ENCODE measurements around the gene SHLD1.
"Not testable (repeated sequence)": the region's sequence is repeated elsewhere in the genome, so short reads cannot be mapped to it uniquely, and the experiment has no call there.

The SHLD1 gene

DNA sequence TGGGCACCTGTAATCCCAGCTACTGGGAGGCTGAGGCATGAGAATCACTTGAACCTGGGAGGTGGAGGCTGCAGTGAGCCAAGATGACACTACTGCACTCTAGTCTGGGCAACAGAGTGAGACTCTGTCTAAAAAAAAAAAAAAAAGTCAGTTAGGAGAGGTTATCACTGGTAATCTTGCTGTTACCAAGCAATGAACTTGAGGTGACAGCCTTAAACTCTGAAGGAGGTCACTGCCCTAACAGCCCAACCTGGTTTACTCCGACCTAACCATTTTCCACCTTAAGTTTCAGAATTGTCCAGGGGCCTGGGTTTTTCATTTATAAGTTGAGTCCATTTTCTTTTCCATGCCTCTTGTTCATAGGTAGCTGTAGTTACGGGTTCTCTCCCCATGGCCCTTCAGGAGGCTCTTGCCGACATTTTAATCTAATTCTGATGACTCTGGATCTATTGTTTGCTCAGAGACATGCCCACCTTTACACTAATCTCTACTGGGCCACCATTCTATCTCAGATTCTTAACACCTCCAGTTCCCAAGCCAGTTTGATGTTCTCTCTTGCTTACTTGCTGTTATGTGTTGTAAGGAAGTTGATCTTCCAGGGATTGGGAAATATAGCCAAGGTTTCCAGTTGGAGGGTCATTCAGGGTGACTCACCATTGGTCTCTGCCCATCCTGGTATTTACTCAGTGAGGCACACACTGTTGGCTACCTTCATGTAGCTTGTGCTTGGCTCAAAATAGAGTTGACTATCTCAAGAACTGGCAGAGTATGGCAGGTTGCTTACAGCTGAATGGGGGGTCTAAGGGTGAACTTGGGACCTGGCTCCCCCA, 29.1 kb downstream of the SHLD1 start:
- H3K9me3 Mint-ChIP-seq = no peaks in the 10 kb centered on the region
- H3K4me1 Mint-ChIP-seq (ENCODE audit: low read depth) = peaks cover 7% of the 10 kb centered on the region
- H3K27me3 Mint-ChIP-seq = no peaks in the 10 kb centered on the region
- H3K36me3 Mint-ChIP-seq (ENCODE audit: low read depth) = peaks cover 34% of the 10 kb centered on the region
- intact Hi-C loops (cut with micrococcal nuclease) = loop anchor here (5.0 kb wide), 1 partner anchor 187 kb away; no protein-coding TSS in a partner anchor
- H3K4me3 Mint-ChIP-seq = no peak overlapping the region
- no peak overlapping the region for H3K27ac Mint-ChIP-seq

DNA sequence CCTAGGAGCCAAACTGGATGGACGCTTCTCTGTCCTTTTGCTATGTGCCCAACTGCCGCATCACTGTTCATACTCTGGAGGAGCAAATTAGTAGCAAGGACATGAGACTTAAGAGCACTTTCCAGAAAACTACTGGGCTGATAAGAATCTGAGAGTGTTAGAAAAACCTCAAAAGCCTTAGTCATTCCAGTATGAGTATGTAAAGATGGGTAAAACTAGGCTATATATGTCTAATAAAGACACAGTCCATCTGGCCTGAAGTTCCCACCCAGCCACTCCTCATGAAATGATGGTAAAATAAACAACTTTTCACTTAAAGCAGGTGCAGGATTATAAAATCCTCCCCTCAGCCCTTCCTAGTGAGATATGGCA, 30.6 kb downstream of the SHLD1 start:
- Mint-ChIP-seq H3K36me3 (ENCODE audit: low read depth) (peaks cover 37% of the 10 kb centered on the region), H3K4me3 (no peak overlapping the region), H3K27ac (peak overlapping the region; percentile 12), H3K9me3 (no peaks in the 10 kb centered on the region), H3K4me1 (ENCODE audit: low read depth) (no peaks in the 10 kb centered on the region), H3K27me3 (no peaks in the 10 kb centered on the region)
- intact Hi-C loops (cut with micrococcal nuclease) = no loop called here

DNA sequence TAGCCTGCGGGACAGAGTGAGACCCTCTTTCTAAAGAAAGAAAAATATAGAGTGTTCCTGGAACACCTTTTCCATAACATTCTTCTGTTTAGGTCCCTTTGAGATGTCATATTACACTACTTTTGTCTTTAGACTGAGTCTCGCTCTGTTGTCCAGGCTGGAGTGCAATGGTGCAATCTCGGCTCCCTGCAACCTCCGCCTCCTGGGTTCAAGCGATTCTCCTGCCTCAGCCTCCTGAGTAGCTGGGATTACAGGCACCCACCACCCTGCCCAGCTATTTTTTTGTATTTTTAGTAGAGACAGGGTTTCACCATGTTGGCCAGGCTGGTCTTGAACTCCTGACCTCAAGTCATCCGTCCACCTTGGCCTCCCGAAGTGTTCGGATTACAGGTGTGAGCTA, 31.2 kb downstream of the SHLD1 start:
- intact Hi-C loops (cut with micrococcal nuclease); H3K4me1 Mint-ChIP-seq (ENCODE audit: low read depth); H3K9me3 Mint-ChIP-seq; H3K27me3 Mint-ChIP-seq; H3K4me3 Mint-ChIP-seq; H3K27ac Mint-ChIP-seq: not testable (repeated sequence)
- peaks cover 37% of the 10 kb centered on the region for H3K36me3 Mint-ChIP-seq (ENCODE audit: low read depth)

DNA sequence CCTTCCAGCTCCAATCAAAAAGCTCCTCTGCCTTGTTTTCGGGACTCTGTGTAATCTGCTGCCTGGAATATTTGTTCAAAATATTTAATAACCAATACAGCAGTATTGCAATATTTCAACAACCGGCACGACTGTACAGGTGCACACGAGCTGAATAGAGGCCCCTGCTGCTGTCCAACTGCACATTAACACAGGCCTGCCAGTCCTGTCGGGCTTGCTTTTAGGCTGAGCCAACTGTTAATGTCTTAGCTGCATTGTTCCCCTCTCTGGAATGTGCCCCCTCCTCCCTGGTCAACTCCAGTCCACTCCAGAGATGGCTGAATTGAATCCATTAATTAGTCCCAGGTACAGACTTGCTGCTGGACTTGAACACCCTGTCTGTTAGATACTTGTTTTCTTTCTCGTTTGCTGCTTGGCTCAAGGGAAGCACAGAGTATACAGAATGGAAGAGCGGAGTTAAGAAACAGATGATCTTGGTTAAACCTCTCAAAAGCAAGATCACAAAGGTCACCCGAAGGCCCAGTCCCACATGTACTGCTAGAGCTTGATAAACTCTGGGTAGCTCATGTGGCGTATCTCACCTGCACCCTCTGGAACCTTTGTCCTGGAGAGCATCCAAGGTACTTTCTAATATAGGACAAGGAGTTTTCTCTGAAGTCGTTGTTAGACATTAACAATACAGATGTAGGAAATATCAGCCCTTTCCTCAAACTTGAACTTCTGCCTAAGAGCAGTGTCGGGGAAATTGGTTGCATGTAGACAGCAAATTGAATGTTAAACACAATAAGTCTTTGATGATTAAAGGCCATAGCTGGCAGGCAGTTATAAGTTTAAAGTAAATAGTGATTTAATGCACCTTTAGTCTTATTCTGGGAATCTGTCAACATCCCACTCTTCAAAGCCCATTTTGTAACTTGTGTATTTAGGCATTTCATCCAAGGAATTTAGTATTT, 31.9 kb downstream of the SHLD1 start:
- H3K27ac Mint-ChIP-seq = no peak overlapping the region
- H3K4me1 Mint-ChIP-seq (ENCODE audit: low read depth) = no peaks in the 10 kb centered on the region
- intact Hi-C loops (cut with micrococcal nuclease) = no loop called here

DNA sequence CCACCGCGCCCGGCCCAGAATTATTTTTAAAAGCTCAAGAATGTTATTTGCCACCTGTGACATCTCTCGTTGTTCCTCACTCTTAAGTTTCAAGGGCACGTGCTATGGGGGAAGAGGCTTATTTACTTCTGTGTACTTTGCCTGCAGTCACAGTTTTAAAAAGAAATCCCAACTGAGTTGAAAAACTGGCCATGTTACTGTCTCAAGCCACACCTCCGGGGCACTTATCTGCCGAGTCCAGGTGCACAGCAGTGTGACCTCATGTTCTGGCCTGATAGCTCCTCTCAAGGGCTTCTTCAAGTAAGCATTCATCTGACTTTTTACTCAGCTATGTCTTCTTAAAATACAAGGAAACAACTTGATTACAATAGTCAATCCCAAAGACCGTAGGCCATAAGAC, 34.5 kb downstream of the SHLD1 start:
- Mint-ChIP-seq H3K27me3 (no peaks in the 10 kb centered on the region), H3K4me3 (no peak overlapping the region), H3K36me3 (ENCODE audit: low read depth) (peaks cover 30% of the 10 kb centered on the region), H3K27ac (no peak overlapping the region), H3K4me1 (ENCODE audit: low read depth) (peaks cover 3% of the 10 kb centered on the region), H3K9me3 (no peaks in the 10 kb centered on the region)
- intact Hi-C loops (cut with micrococcal nuclease) = no loop called here

More for the DNA sequence above, 31.9 kb downstream of the SHLD1 start:
- Mint-ChIP-seq H3K4me3 (no peak overlapping the region), H3K36me3 (ENCODE audit: low read depth) (peaks cover 37% of the 10 kb centered on the region), H3K9me3 (no peaks in the 10 kb centered on the region), H3K27me3 (no peaks in the 10 kb centered on the region)

DNA sequence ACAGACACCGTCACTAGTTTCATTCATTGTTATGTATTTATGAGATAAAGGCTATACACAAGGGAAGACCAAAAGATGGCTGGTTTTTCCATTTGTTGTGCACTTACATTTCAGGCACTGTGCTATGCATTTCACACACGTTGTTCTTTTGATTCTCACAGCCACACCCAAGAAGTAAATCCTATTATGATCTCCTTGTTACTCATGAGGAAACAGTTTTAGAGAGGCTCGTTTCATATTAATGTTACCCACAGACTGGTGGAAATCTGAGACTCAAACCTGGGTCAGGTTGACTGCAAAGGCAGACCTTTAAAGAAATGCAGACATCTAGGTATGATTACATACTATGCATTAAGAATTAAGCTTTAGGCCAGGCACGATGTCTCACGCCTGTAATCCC, 34.9 kb downstream of the SHLD1 start:
- H3K27me3 Mint-ChIP-seq = no peaks in the 10 kb centered on the region
- H3K9me3 Mint-ChIP-seq = no peaks in the 10 kb centered on the region
- H3K36me3 Mint-ChIP-seq (ENCODE audit: low read depth) = peaks cover 30% of the 10 kb centered on the region
- H3K4me3 Mint-ChIP-seq = no peak overlapping the region
- peaks cover 7% of the 10 kb centered on the region for H3K4me1 Mint-ChIP-seq (ENCODE audit: low read depth)
- H3K27ac Mint-ChIP-seq = no peak overlapping the region
- intact Hi-C loops (cut with micrococcal nuclease) = no loop called here

DNA sequence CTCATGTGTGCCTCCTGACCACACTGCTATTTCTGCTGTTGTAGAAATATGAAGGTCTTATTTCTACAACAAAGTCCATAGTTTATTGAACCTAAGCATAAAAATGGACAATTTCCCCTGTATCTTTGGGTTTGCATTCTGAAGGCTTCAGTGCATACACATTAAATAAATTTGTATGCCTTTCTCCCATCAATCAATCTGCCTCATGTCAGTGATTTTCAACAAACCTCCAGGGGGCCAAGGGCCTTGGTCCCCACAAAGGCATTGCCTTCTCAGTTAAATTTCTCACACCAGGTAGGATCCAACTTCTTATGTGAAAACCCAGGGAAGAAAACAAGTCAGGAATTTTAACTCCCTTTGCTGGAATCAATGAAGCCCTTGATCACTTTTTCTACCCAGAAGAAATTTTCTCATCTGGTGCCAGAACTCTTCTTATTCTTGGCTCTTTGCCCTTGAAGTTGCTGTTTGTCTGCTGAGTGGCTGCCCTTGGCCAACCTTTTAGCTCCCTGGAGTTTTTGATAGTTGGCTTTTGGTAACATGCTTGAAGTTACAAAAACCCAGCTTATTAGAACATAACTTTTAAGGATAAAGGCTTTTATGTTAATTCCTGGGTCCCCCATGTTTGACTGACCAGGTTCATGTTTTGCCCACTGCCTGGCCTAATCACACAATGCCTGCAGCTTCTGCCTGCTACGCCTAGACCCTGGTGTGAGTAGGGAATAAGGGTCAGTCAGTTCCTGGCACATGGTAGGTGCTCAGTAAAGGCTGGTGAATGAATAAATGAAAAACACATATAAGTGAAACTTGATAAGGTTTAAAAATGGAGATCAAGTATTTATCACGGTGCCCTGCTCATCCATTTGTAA, 37.0 kb downstream of the SHLD1 start:
- Mint-ChIP-seq H3K4me3 (no peak overlapping the region), H3K36me3 (ENCODE audit: low read depth) (peaks cover 16% of the 10 kb centered on the region), H3K9me3 (no peaks in the 10 kb centered on the region), H3K27me3 (no peaks in the 10 kb centered on the region), H3K4me1 (ENCODE audit: low read depth) (peaks cover 9% of the 10 kb centered on the region), H3K27ac (no peak overlapping the region)
- intact Hi-C loops (cut with micrococcal nuclease) = no loop called here

DNA sequence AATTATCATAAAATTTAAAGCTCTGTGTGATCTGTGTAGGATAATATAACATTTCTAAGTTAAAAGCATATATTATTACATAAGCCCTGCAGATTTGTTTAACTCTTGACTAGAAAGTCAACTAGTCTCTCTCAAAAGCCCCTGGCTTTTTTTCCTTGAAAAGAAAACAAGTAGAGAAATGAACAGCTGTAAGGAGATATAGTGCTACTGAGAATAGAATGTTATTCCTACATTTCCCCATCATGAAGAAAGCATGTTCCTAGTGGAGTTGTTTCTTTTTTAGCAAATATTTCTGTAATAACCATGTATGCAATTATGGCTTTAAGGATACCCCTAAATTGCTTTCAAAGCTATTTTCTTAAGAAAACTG, 37.6 kb downstream of the SHLD1 start:
- Mint-ChIP-seq H3K4me1 (ENCODE audit: low read depth) (peaks cover 9% of the 10 kb centered on the region), H3K4me3 (no peak overlapping the region), H3K36me3 (ENCODE audit: low read depth) (peaks cover 15% of the 10 kb centered on the region), H3K27me3 (no peaks in the 10 kb centered on the region), H3K9me3 (no peaks in the 10 kb centered on the region), H3K27ac (no peak overlapping the region)
- intact Hi-C loops (cut with micrococcal nuclease) = loop anchor here (1.0 kb wide), 2 partner anchors 218 to 258 kb away; no protein-coding TSS in a partner anchor

DNA sequence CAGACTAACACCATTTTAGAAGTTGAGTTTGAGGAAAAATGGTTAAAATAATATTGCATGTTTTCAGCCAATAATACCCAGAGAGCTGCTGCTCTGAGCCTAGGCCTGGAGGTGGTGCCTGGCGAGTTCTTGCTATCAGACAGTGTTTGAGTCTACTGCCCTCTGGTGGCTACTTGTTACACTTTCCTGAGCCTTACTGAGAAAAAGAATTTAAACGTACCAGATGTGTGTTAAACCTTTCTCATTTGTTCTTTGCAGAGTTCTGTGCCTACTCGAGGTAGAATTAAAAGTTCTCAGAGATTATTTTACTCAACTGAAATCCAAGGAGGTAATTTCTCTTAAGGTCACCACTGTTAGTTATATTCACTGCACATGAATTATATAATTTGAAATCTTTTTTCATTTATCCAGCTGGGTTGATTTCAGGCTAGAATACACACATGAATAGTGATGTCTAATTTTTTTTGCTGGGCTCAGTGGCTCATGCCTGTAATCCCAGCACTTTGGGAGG, 38.2 kb downstream of the SHLD1 start:
- peaks cover 9% of the 10 kb centered on the region for H3K4me1 Mint-ChIP-seq (ENCODE audit: low read depth)
- H3K9me3 Mint-ChIP-seq = no peaks in the 10 kb centered on the region
- H3K4me3 Mint-ChIP-seq = no peak overlapping the region
- no peak overlapping the region for H3K27ac Mint-ChIP-seq
- no peaks in the 10 kb centered on the region for H3K27me3 Mint-ChIP-seq
- intact Hi-C loops (cut with micrococcal nuclease) = loop anchor here (1.0 kb wide), 2 partner anchors 219 to 259 kb away; no protein-coding TSS in a partner anchor
- peaks cover 12% of the 10 kb centered on the region for H3K36me3 Mint-ChIP-seq (ENCODE audit: low read depth)

DNA sequence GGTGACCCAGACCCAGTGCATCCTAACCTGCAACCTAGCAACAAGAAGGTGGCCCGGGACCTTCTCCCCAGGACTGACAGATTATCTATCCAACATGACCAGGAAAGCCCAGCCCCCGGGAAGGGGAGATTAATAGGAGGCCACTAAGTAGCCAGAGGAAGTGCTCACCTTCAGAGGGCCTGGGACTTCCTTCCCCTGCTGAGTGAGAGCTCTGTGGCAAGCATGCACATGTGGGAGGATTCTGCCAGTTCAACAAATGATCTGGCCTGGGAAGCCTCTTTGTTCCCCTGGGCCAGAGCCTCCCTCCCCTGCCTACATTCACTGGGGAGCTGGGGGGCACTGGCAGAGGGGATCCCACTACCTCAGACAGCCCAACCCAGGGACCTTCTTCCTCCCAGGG, 39.6 kb downstream of the SHLD1 start:
- intact Hi-C loops (cut with micrococcal nuclease) = no loop called here
- Mint-ChIP-seq H3K4me1 (ENCODE audit: low read depth) (peaks cover 16% of the 10 kb centered on the region), H3K36me3 (ENCODE audit: low read depth) (peaks cover 15% of the 10 kb centered on the region), H3K9me3 (no peaks in the 10 kb centered on the region), H3K27me3 (no peaks in the 10 kb centered on the region), H3K27ac (no peak overlapping the region), H3K4me3 (no peak overlapping the region)

DNA sequence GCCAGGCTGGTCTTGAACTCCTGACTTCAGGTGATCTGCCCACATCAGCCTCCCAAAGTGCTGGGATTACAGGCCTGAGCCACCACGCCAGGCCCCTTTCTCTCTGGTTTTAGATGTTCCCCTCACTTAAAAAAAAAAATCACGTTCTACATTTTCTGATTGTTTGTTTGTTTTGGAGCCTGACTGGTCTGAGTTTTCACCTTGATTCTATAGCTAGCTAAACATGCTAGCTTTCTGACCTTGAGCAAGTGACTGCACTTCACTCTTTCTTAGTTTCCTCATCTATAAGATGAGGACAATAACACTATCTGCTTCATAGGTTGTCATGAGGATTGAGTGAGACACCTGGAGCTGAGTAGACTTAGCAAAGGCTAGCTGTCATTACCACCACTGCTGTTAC, 43.7 kb downstream of the SHLD1 start:
- H3K36me3 Mint-ChIP-seq (ENCODE audit: low read depth) = peaks cover 9% of the 10 kb centered on the region
- no peak overlapping the region for H3K4me3 Mint-ChIP-seq
- peaks cover 34% of the 10 kb centered on the region for H3K4me1 Mint-ChIP-seq (ENCODE audit: low read depth)
- intact Hi-C loops (cut with micrococcal nuclease) = no loop called here
- H3K27ac Mint-ChIP-seq = peak overlapping the region; percentile 26
- peaks cover 8% of the 10 kb centered on the region for H3K9me3 Mint-ChIP-seq
- H3K27me3 Mint-ChIP-seq = no peaks in the 10 kb centered on the region

DNA sequence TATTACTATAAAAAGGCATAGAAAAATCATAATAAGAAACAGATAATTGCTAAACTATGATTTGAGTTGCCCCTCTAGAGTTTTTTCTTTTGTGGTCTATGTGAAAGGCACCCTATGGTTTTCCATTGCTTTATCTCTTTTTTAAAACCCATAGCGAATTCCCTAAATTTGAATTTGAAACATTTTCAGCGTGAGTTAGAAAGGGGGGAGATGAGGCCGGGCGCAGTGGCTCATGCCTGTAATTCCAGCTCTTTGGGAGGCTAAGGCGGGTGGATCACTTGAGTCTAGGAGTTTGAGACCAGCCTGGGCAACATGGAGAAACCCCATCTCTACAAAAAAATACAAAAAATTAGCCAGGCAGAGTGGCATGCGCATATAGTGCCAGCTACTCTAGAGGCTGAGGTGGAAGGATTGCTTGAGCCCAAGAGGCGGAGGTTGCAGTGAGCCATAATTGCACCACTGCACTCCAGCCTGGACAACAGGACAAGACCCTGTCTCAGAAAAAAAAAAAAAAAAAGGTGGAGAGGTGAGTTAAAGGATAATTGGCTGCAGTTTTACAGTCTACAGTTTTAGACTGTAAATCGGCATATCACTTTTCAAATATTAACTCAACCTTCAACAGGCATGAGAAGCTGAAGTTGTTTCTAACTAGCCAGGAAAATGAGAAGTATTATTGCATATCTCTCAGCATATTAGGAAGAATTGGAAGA, 46.3 kb downstream of the SHLD1 start:
- peak overlapping the region; percentile 42 for H3K27ac Mint-ChIP-seq
- peaks cover 29% of the 10 kb centered on the region for H3K4me1 Mint-ChIP-seq (ENCODE audit: low read depth)
- H3K27me3 Mint-ChIP-seq = no peaks in the 10 kb centered on the region
- intact Hi-C loops (cut with micrococcal nuclease) = no loop called here
- H3K4me3 Mint-ChIP-seq = no peak overlapping the region
- H3K36me3 Mint-ChIP-seq (ENCODE audit: low read depth) = peaks cover 15% of the 10 kb centered on the region
- H3K9me3 Mint-ChIP-seq = peaks cover 8% of the 10 kb centered on the region

DNA sequence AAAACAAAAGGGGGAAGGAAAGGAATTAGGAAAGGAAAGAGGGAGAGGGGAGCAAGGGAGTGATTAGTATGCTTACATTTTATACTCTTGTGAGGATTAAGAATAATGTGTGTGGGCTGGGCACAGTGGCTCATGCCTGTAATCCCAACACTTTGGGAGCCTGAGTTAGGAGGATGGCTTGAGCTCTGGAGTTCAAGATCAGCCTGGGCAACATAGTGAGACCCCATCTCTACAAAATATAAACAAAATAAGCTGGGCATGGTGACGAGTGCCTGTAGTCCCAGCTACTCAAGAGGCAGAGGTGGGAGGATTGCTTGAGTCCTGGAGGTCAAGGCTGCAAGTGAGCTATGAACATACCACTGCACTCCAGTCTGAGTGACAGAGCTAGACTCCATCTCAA, 47.0 kb downstream of the SHLD1 start:
- Mint-ChIP-seq H3K4me1 (ENCODE audit: low read depth) (peaks cover 29% of the 10 kb centered on the region), H3K27me3 (no peaks in the 10 kb centered on the region), H3K9me3 (peaks cover 8% of the 10 kb centered on the region), H3K36me3 (ENCODE audit: low read depth) (peaks cover 15% of the 10 kb centered on the region), H3K4me3 (no peak overlapping the region), H3K27ac (peak overlapping the region; percentile 42)
- intact Hi-C loops (cut with micrococcal nuclease) = no loop called here
